Camera-type eye (tissue), 1 donor: ENCODE results near the gene TSBP1. TPM values are rescaled to one million over a fixed set of nuclear protein-coding genes. Genes with fewer than 3 reads are reported as not detected.

Experiments
- total RNA-seq: library from RNA; depleted of rRNA; stranded (reverse); fragments of >200 nt; gene quantifications from one replicate; pipeline ENCODE4 v1.2.3, GENCODE V29; 2014

The TSBP1 gene, protein sequence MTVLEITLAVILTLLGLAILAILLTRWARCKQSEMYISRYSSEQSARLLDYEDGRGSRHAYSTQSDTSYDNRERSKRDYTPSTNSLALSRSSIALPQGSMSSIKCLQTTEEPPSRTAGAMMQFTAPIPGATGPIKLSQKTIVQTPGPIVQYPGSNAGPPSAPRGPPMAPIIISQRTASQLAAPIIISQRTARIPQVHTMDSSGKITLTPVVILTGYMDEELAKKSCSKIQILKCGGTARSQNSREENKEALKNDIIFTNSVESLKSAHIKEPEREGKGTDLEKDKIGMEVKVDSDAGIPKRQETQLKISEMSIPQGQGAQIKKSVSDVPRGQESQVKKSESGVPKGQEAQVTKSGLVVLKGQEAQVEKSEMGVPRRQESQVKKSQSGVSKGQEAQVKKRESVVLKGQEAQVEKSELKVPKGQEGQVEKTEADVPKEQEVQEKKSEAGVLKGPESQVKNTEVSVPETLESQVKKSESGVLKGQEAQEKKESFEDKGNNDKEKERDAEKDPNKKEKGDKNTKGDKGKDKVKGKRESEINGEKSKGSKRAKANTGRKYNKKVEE
- total RNA-seq, result not detected

DNA sequence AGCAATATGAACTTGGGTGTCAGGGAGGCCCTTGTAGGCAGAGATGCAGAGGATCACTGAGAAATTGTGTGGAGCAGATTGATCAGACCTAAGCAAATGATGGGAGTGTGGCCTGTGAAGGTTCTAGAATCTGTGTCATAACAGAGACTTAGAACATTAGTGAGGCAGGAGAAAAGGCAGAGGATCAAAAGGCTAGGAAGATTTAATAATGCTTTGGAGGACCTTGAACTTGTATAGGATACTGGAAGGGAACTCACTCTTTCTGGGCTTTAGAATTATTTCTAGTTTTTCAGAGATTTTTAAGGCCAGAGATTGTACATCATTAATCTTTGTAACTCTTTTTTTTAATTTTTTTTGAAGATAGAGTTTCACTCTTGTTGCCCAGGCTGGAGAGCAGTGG lies at the start of gene TSBP1:
Gene TSBP1 (minus strand): TSS at position 101 of the 400 bp plus-strand sequence. CDS start 197 bp downstream, outside the sequence.

DNA sequence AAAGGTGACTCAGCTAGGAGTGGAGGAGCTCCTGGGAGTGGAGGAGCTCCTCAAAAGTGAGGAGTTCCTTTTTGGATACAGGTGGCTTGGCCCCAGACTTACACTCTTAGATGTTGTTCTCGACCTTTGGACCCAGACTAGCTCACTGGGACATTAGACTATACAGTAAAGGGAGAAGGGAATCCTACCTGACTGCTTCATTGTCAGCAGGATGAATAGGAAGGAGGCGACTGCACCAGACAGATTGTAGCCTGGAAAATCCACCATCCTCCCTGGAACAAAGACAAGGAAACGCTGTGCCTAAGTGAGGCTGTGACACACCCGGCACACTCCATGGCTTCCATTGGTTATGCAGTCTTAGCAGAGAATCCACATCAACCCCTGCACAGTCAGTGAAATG lies 35.2 kb upstream of the TSBP1 start, which contains the start of gene BTNL2:
Gene BTNL2 (minus strand): TSS at position 325 of the 400 bp plus-strand sequence. CDS start 58 bp downstream, at position 267.

Other genes with a start within 250 kb of the TSBP1 start
- gene ATF6B, start 243.7 kb downstream of the TSBP1 start, total RNA-seq, result 35.8 TPM
- 3.4 TPM for gene FKBPL, start 241.6 kb downstream of the TSBP1 start, total RNA-seq
- gene PRRT1, start 220.0 kb downstream of the TSBP1 start, total RNA-seq, result 1.6 TPM
- gene PPT2, start 217.8 kb downstream of the TSBP1 start, total RNA-seq, result 318 TPM
- gene EGFL8, start 207.3 kb downstream of the TSBP1 start, total RNA-seq, result 21.4 TPM
- gene AGPAT1, start 195.8 kb downstream of the TSBP1 start, total RNA-seq, result 20.1 TPM
- 73.4 TPM for gene RNF5, start 193.5 kb downstream of the TSBP1 start, total RNA-seq
- gene AGER, start 187.7 kb downstream of the TSBP1 start, total RNA-seq, result 2.6 TPM
- gene PBX2, start 181.7 kb downstream of the TSBP1 start, total RNA-seq, result 84.5 TPM
- gene GPSM3, start 179.3 kb downstream of the TSBP1 start, total RNA-seq, result 1.8 TPM
- gene NOTCH4, start 147.8 kb downstream of the TSBP1 start, total RNA-seq, result 13.6 TPM
- not detected for gene BTNL2, start 35.3 kb upstream of the TSBP1 start, total RNA-seq
- gene HLA-DRA, start 68.0 kb upstream of the TSBP1 start, total RNA-seq, result 40.0 TPM
- gene HLA-DRB5, start 158.4 kb upstream of the TSBP1 start, total RNA-seq, result not detected
- gene HLA-DRB1, start 217.9 kb upstream of the TSBP1 start, total RNA-seq, result 6.3 TPM